ENCODE results near the gene NANS.
"Not testable (repeated sequence)": the region's sequence is repeated elsewhere in the genome, so short reads cannot be mapped to it uniquely, and the experiment has no call there.

Gene NANS

DNA sequence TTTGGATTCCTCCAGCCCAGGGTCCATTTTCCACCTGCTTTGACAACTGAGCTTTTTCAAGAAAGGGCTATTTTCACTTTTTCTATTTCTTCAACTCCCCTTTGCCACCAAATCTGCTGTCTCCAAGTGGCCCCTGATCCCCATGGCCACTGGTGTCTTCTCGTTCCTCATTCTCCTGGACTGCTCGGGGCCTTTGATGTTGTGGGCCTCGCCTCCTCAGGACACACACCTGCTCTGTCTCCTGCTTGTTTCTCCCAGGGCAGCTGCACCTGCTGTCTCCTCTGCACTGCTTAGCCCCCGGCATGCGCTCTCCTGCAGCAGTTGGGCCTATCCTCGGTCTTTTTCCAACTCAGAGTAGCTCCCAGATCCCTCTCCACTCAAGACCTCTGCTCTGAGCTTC is 16.3 kb upstream of the NANS start:
- no peak for DNase-seq

DNA sequence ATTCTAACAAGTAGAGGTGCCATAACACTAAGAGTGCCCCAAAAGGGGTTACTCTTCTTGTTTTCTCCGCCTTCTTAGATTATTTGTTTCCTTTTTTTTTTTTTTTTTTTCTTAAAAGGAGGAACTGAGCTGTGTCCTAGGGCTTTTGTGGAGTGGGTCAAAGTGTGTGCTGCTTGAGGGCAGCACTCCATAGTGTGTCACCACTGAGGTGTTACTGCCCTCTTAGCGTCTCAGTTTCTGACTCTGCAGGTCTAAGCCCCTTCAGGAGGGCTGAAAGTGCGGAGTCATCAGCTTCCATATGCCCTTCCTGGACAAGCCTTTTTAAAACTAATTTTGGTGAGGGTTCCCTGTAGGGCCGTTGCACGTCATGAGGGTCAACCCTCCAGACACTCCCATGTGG is 12.6 kb upstream of the NANS start:
- DNase-seq: no peak

DNA sequence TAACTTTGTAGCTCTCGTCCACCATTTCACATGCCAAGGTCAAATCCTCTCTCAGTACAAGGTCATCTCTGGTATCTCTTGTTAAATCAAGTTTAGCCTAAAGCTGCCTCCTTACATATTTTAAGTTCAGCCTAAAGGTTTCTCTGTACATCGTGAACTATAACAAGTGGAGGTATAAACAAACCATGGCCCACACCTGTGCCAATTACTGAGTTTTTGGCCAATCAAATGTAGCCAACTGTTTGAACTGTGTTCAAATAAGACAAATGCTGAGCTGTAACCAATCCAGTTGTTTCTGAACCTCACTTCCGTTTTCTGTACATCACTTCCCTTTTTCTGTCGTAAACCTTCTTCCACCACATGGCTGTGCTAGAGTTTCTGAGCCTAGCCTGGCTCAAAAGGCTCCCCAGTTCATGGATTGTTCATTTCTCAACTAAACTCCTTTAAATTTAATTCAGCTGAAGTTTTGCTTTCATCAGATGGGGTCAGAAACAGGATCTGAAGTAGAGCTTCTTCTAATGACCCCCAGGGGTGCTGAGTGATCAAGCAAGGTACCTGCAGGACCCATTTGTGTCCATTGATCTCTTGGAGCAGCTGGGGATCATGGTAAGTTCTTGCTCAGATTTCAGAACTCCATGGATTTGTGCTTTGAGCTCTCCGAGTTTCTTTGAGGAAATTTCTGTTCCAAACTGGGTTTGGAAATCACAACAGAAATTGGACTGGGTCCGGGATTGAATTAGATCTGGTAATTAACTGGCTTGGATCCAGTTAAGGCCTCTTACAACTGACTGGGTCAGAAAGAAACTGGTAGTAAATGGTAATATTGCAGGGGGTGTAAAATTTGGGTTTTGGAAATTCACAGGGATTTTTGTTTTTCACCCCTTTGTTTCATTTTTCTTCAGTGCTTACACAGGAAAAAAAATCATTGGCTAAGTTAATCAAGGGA is 11.0 kb upstream of the NANS start:
- peak; percentile 95 for DNase-seq

DNA sequence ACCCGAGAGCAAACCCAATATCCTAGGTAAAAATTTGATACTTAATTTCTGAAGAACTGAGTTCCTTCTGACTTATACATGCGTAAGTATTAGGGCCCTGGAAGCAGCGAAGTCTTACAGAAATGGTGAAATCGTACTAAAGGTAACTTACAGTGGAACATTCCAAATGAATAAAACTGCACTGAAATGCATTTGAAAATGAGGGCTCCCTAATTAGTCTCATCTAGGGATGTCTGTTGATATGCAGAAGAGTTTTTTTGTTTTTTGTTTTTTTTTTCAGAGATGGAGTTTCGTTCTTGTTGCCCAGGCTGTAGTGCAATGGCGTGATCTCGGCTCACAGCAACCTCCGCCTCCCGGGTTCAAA is 10.4 kb upstream of the NANS start:
- DNase-seq: no peak

DNA sequence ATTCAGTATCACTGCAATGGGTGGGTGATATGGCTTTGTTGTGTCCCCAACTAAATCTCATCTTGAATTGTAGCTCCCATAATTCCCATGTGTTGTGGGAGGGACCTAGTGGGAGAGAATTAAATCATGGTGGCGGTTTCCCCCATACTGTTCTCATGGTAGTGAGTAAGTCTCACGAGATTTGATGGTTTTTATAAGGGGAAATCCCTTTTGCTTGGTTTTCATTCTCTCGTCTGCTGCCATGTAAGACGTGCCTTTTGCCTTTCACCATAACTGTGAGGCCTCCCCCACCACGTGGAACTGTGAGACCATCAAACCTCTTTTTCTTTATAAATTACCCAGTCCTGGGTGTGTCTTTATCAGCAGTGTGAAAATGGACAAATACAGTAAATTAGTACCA is 9.5 kb upstream of the NANS start:
- DNase-seq: no peak

DNA sequence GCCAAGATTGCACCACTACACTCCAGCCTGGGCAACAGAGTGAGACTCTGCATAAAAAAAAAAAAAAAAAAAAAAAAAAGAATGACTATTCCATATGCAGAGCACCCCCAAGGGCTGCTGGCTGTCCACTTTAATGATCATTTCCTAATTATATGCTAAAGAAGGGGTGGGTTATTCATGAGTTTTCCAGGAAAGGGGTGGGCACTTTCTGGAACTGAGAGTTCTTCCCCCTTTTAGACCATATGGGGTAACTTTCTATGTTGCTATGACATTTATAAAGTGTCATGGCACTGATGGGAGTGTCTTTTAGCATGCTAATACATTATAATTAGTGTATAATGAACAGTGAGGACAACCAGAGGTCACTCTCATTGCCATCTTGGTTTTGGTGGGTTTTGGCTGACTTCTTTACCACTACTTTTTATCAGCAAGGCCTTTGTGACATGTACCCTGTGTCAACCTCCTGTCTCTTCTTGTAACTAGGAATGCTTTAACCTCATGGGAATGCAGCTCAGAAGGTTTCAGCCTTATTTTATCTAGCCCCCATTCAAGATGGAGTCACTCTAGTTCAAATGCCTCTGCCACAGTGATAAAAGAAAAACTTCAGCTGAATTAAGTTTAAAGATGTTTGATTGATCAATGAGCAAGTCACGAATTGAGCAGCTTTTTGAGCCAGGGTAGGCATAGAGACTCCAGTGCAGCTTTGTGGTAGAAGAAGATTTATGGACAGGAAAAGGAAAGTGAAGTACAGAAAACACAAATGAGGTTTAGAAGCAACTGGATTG is 7.1 kb upstream of the NANS start:
- peak; percentile 54 for DNase-seq

DNA sequence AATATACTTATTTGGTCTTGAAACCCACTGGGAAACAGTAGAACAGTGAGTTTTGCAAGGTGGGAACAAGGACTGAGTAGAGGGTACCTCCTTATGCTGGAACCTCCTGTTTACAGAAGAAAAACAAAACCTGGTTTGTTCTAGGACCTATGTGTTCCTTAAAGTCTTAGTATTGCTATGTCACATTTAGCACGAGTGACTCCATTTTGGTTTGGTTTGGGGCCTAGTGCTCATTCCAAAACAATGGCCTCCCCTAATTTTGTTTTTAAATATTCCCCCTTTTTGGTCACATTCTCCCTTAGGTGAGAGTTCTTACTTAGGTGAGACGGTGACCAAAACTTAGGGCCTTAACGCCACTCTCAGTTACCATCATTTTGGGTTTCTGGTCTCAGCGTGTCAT is 6.2 kb upstream of the NANS start:
- no peak for DNase-seq

DNA sequence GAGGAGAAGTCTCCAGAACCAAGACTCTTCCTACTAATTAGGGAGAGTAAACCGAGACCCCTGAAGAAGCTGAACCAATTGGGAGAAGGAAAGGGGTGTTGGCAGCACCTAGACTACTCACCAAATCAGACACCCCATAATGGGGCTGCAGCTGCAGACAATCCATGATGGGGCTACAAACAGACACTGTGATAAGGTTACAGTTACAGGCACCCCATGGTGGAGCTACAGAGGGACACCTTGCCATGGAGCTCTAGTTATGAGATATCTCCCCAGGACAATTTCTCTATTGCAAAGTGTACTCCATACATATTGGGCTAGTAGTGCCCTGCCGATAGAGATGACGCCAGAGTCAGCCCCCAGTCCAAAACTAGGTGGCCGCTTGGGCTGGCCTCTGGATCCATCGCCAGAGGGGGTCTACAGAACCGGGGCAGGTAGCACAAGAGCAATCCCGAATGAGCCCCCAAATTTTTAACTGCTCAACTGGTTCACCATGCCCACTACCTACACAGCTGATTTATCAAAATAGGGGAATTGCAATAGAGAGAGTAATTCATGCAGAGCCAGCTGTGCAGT is 2.1 kb upstream of the NANS start:
- DNase-seq: no peak

DNA sequence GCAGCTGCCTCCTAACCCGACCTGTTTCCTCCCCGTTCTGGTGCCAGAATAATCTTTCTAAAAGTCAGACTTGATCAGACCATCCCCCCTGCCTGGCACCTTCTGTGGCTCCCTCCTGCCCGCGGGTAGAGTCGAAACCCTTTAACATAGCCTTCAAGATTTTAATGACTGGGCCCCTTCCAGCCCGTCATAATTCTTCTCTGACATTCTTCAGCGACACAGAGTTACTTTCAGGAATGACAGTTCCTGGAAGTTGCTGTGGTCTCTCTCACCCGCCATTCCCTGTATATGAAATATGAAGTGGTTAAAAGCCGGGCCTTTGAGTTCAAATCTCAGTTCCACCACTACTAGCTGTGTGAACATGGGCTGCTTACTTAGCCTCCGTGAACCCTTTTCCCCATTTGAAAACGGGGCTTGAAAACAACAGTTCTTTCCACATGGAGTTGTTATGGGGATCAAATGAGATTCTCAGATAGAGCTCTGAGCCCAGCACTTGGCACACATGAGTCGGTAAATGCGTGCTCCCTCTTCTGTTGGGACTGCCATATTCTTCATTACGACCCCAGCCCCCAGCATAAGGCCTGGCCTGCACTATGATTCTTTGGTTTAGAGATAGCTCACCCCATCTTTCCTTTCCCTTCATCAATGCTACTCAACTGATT is 737 bp downstream of the NANS start:
- no peak for DNase-seq

DNA sequence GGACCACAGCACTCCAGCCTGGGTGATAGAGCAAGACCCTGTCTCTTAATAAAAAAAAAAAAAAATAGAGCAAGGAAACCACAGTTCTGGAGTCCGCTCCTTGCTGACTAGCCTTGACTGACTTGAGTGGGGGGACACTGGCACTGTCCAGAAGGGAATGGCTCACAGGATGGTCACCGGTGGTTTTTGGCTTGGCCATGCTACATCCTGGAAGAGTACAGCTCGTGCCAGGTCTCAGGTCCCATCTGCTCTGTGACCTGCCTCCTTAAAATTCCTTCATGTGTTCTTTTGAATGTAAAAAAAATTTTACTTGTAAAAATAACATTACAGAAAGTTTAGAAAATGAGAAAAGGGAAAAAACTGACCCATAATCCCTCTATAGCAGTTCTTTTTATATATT is 5.6 kb downstream of the NANS start:
- no peak for DNase-seq

DNA sequence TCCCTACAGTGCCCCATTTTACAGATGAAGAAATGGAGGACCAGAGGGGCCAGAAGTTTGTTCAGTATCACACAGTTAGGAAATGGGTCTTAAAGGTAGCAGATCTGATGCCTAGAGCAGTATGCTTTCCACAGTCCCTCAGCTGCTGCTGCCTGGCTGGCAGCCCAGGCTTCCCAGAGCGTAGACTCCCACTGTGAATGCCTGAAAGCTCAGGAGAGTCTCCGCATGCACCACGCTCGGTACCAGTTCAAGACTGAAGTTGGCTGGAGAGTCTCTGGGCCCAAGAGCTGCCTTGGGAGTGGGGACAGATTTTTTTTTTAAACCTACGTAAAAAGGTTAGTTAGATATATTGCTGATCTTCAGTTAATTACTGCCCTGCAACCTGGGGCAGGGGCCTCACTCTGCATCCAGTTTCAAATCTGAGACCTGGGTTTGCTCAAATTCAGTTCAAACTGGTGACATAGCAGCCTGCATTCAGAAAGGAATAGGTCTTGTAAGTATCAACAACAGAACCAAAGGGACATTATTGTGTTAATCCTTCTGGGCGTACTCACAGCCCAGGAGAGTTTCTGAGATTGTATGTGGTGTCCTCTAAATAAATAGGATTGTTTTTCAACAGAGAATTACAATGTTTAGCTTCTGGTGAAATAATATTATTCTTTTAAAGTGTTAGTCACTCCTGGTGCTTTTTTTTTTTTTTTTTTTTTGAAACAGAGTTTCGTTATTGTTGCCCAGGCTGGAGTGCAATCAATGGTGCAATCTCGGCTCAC is 8.3 kb downstream of the NANS start:
- no peak for DNase-seq

DNA sequence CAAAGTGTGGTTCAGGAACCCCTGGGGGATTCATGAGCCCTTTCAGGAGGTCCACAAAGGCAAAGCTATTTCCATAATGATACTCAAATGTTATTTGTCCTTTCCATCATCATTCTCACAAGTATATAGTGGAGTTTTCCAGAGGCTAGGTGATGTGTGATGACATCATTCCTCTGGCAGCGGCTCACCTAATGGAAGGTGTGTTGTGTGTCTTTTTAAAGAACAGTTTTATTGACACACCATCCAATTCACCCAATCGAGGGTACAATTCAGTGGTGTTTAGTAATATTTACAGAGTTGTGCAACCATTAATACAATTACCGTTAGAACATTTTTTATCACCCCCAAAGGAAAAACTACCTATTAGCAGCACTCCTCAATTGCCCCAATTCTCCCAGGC is 9.7 kb downstream of the NANS start:
- DNase-seq: no peak

DNA sequence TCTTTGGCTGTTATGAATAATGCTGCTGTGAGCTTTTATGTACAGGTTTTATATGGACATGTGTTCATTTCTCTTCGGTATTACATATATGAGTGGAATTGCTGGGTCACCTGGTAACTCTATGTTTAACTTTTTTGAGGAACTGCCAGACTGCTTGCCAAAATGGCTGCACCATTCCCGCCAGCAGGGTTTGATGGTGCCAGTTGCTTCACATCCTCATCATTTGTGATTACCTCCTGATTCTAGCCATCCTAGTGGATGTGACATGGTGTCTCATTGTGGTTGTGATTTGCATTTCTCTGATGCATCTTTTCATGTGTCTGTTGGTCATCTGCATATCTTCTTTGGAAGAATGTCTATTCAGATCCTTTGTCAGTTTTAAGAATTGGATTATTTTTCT is 10.7 kb downstream of the NANS start:
- no peak for DNase-seq

DNA sequence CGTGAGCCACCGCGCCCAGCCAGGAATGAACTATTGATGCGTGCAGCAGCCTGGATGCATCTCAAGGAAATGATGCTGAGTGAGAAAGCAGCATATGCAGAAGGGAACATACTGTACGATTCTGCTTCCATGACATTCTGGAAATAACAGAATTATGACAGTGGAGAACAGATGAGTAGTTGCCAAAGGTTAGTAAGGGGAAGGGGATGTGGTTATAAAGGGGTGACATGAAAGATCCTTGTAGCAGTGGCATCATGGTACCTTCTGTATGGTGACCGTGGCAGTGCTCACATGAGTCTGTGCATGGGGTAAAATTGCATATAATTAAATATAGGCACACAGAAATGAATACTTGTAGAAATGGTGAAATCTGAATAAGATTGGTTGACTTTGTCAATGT is 13.0 kb downstream of the NANS start:
- DNase-seq: no peak

DNA sequence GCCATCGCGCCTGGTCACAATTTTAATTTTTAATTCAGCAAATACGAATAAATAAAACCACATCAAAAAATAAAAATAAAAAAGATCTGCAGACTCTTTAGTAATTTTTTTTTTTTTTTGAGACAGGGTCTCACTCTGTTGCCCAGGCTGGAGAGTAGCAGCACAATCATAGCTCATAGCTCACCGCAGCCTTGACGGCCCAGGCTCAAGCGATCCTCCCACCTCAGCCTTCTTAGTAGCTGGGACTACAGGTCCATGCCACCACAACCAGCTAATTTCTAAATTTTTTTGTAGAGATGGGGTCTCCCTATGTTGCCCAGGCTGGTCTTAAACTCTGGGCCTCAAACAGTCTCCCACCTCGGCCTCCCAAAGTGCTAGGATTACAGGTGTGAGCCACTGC is 14.2 kb downstream of the NANS start:
- DNase-seq: no peak

DNA sequence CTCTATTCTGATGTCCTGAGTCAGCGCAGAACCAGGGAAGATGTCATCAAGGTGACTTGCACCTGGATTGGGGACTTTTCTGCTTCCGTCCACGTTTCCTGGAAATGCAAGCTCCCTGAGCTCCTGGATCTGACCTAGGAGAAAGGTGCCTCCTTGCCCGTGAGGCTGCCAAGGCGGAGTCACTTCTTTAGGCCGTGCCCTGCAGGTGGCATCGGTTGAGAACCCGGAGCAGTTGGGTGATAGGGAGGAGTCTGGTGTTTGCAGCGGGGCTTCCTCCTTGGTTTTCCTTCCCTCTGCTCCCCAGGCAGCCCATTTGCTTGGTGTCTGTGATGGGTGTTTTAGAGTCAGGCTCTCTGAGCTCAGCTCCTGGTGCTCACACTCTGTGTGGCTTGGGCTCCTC is 15.2 kb downstream of the NANS start:
- no peak for DNase-seq

DNA sequence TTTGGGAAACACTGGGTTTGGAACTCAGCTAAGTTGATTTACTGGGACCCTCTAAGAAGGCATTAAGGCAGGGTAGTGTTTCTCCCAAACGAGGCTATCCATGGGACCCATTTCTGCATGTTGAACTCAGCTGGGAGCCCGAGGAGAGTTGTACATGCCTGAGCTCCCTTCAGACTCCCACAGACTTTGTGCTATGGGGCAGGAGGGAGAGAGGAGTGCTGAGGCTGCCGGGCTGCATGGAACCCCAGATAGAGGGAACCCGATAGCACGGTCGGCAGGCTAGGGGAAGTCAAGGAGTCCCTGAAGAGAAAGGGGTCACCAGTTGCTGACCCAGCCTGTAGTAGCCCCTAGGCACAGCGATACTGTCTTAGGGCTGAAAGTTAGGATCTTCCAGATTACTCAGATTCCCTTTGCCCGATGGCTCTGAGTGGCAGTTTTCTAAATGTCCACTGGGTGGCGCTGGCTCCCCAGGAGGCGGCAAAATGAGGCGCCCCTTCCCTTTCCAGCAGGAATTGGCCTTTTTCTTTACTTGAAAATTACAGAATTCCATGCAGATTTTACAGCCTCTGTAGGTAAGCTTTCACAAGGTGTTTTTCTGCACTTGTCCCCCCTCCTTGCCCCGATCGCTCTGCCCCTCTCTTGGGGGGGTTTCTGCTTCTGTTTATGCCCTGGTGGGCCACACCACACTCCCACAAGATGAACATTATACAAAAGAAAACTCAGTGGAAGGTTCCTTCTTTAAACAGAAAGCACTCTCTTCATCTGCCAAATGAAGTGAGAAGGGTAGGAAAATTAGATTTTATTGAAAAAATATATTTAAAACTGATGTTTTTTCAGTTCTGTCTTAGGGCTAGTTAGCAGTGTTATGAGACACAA is 17.8 kb downstream of the NANS start:
- peak; percentile 64 for DNase-seq

DNA sequence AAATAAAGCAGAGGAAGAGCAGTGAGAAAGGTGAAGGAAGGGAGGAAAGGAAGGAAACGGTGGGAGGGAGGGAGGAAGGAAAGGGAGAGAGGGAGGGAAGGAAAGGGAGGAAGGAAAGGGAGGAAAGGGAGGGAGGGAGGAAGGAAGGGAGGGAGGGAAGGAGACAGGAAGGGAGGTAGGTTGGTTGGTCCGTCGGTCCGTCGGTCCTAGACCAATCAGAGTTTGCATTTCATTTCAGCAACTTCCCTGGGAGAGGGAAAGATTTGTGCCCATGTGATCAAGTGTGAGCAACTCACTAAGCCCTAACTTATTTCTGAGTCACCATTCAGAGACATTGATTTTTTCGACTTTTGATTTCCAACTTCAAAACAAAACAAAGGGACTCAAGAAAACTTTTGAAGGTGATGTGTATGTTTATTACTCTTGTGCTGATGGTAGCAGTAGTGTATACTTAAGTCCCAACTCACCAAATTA is 18.8 kb downstream of the NANS start:
- no peak for DNase-seq

DNA sequence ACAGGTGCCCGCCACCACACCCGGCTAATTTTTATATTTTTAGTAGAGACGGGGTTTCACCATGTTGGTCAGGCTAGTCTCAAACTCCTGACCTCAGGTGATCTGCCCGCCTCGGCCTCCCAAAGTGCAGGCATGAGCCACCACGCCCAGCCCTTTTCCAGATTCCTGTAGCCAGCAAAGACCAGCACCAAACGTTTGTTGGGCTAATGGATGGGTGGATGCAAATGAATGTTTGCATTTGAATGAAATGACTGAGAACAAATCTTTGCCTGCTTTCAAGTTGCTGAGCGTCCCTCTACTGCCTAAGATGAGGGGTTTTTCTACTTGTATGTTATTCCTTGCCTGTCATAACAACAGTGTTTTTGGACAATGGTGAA is 20.0 kb downstream of the NANS start:
- not testable (repeated sequence) for DNase-seq

DNA sequence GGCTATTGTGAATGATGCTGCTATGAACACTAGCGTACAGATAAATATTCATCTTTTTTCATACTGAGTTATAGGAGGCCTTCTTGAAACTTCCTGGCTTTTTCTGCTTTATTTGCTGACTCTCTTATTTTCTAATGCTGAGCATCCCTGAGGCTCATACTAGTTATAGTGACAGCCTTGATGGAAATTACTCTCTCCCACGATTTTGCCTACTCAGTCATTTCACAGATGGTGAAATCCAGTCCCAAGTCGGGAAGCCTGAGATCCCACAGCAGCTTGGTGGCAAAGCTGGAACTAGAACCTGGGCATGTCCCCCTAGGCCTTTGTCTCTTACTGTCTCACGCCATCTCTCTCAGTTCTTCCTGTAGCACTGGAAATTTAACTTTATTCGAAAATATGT is 22.4 kb downstream of the NANS start:
- no peak for DNase-seq

DNA sequence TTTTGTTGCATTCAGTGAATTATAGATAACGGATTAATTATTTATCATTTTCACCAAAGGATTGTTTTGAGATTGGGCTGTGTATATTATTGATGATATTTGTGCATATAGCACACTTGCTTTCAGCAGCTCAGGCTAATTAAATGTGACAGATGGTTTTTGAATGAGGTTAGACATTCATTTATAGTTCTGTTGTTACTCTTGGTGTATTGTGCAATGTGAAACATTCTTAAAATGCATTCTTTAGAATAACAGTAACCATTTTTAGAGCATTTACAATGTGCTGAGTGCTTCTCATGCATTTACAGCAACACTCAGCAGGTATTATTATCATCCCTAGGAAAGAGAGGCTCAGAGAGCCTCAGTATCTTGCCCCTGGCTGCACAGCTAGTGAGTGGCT is 23.8 kb downstream of the NANS start:
- DNase-seq: no peak

DNA sequence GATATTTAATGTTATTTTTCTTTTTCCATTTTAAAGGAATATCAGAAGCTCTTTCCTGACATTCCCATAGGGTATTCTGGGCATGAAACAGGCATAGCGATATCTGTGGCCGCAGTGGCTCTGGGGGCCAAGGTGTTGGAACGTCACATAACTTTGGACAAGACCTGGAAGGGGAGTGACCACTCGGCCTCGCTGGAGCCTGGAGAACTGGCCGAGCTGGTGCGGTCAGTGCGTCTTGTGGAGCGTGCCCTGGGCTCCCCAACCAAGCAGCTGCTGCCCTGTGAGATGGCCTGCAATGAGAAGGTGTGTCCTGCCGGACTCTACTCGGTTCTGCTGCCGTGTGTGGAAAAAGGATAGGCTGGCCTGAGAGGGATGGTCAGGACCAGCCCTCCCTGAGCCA is 24.2 kb downstream of the NANS start:
- DNase-seq: no peak
